Uterus (tissue), 2 donors: ENCODE data around the gene ZNF862.

Experiments used
- POLR2A ChIP-seq, 2 donors: fragments of 450-650 bp; IDR thresholded peaks; one replicate each; pipeline ENCODE4 v1.6.1; 2016; ENCODE audit warnings: antibody characterized with exemption in 2 of 2, mild to moderate bottlenecking in 1 of 2, moderate library complexity in 1 of 2
- TF ChIP-seq, protein P1 (sequence below), 4 experiments: fragments of 200-600 bp in 2 of 4; fragments of 450-650 bp in 2 of 4; sonication (generic) in 2 of 4; IDR thresholded peaks; one replicate each; pipeline ENCODE4 v1.5.1; 2016 to 2019; ENCODE audit warnings: antibody characterized with exemption in 4 of 4, mild to moderate bottlenecking in 2 of 4, moderate library complexity in 1 of 4

GRCh38 chr7:149823191-149823630 is 15.0 kb upstream of the ZNF862 start:
- TF ChIP-seq, protein P1, sequence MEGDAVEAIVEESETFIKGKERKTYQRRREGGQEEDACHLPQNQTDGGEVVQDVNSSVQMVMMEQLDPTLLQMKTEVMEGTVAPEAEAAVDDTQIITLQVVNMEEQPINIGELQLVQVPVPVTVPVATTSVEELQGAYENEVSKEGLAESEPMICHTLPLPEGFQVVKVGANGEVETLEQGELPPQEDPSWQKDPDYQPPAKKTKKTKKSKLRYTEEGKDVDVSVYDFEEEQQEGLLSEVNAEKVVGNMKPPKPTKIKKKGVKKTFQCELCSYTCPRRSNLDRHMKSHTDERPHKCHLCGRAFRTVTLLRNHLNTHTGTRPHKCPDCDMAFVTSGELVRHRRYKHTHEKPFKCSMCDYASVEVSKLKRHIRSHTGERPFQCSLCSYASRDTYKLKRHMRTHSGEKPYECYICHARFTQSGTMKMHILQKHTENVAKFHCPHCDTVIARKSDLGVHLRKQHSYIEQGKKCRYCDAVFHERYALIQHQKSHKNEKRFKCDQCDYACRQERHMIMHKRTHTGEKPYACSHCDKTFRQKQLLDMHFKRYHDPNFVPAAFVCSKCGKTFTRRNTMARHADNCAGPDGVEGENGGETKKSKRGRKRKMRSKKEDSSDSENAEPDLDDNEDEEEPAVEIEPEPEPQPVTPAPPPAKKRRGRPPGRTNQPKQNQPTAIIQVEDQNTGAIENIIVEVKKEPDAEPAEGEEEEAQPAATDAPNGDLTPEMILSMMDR (IDR thresholded peaks at IDR 0.05): no peak
- TF ChIP-seq POLR2A (IDR thresholded peaks at IDR 0.05): no peak
